ENCODE data around the gene NDUFS7. TPM values are rescaled to one million over a fixed set of nuclear protein-coding genes. Genes with fewer than 3 reads are reported as not detected.
A peak's percentile ranks its signal among the peaks of the same experiment; 100 is the strongest.

NDUFS7 gene
- total RNA-seq, 2 experiments from 2014 or later = 93.4 to 113 TPM

GRCh38 chr19:1408300-1409203, 24.8 kb downstream of the NDUFS7 start:
- H3K36me3 Mint-ChIP-seq (ENCODE audit: low read depth) = peaks cover 32% of the 10 kb centered on the region
- DNase-seq (peak; percentile 74), ATAC-seq (peak; percentile 24)
- POLR2A ChIA-PET = interaction anchor here (0.9 to 1.4 kb wide), 2 partner anchors 139 to 164 kb away, joined by 3 read pairs; partner anchors contain the start of gene CIRBP
- CTCF ChIA-PET = interaction anchor here (0.9 to 1.0 kb wide), 3 partner anchors 20 to 36 kb away, joined by 3 to 4 read pairs (median 4); no protein-coding TSS in a partner anchor
- H3K27me3 Mint-ChIP-seq = no peaks in the 10 kb centered on the region
- intact Hi-C loops (cut with DNase I, micrococcal nuclease) = loop anchor here (1.0 to 5.0 kb wide), 3 partner anchors 25 to 381 kb away; partner anchors contain the start of genes CNN2 (in 1 of the 2), FAM174C (in 1 of the 2) and NDUFS7 (in 1 of the 2)
- H3K27ac Mint-ChIP-seq = peak overlapping the region; percentile 89
- no peaks in the 10 kb centered on the region for H3K9me3 Mint-ChIP-seq (ENCODE audit: low read depth)
- H3K4me3 Mint-ChIP-seq = peak overlapping the region; percentile 83
- H3K4me1 Mint-ChIP-seq = peaks cover 49% of the 10 kb centered on the region

- peak overlapping the region; percentile 83 for H3K4me3 Mint-ChIP-seq
- peak overlapping the region; percentile 89 for H3K27ac Mint-ChIP-seq
- peaks cover 56% of the 10 kb centered on the region for H3K4me1 Mint-ChIP-seq
- H3K9me3 Mint-ChIP-seq (ENCODE audit: low read depth) = no peaks in the 10 kb centered on the region
- ChIA-PET CTCF (interaction anchor here (0.9 to 1.1 kb wide), 4 partner anchors 11 to 35 kb away, joined by 3 to 4 read pairs (median 4); no protein-coding TSS in a partner anchor), POLR2A (interaction anchor here (0.9 to 1.4 kb wide), 3 partner anchors 27 to 165 kb away, joined by 3 to 7 read pairs (median 3); partner anchors contain the start of gene CIRBP)
- no peaks in the 10 kb centered on the region for H3K27me3 Mint-ChIP-seq
- intact Hi-C loops (cut with DNase I, micrococcal nuclease) = loop anchor here (5.0 kb wide), 2 partner anchors 132 to 382 kb away; partner anchors contain the start of genes CNN2 (in 1 of the 2) and FAM174C (in 1 of the 2)
- peaks cover 32% of the 10 kb centered on the region for H3K36me3 Mint-ChIP-seq (ENCODE audit: low read depth)
- DNase-seq = no peak
- no peak for ATAC-seq
Observed at GRCh38 chr19:1409204-1410005, 25.7 kb downstream of the NDUFS7 start.

GRCh38 chr19:1410136-1410786, 26.6 kb downstream of the NDUFS7 start:
- H3K36me3 Mint-ChIP-seq (ENCODE audit: low read depth) = peaks cover 35% of the 10 kb centered on the region
- H3K4me1 Mint-ChIP-seq = peaks cover 62% of the 10 kb centered on the region
- H3K27me3 Mint-ChIP-seq = no peaks in the 10 kb centered on the region
- ChIA-PET CTCF (interaction anchor here (0.6 to 1.1 kb wide), 3 partner anchors 12 to 141 kb away, joined by 3 to 4 read pairs (median 3); partner anchors contain the start of gene CIRBP), POLR2A (interaction anchor here (1.4 kb wide), 1 partner anchor 26 kb away, joined by 7 read pairs; no protein-coding TSS in a partner anchor)
- DNase-seq (peak; percentile 57), ATAC-seq (no peak)
- intact Hi-C loops (cut with DNase I, micrococcal nuclease) = no loop called here
- H3K4me3 Mint-ChIP-seq = peak overlapping the region; percentile 83
- peak overlapping the region; percentile 82 for H3K27ac Mint-ChIP-seq
- no peaks in the 10 kb centered on the region for H3K9me3 Mint-ChIP-seq (ENCODE audit: low read depth)

GRCh38 chr19:1410789-1411188, 27.1 kb downstream of the NDUFS7 start:
- CTCF ChIA-PET = interaction anchor here (0.6 kb wide), 1 partner anchor 142 kb away, joined by 3 read pairs; the partner anchor contains the start of gene CIRBP
- Mint-ChIP-seq H3K9me3 (ENCODE audit: low read depth) (no peaks in the 10 kb centered on the region), H3K27me3 (no peaks in the 10 kb centered on the region), H3K4me1 (peaks cover 68% of the 10 kb centered on the region), H3K27ac (peak overlapping the region; percentile 82), H3K4me3 (peak overlapping the region; percentile 83), H3K36me3 (ENCODE audit: low read depth) (peaks cover 37% of the 10 kb centered on the region)
- intact Hi-C loops (cut with DNase I, micrococcal nuclease) = no loop called here
- ATAC-seq = no peak
- POLR2A ChIA-PET = interaction anchor here (1.0 to 1.4 kb wide), 2 partner anchors 26 to 47 kb away, joined by 3 to 7 read pairs; no protein-coding TSS in a partner anchor
- no peak for DNase-seq

- peaks cover 39% of the 10 kb centered on the region for H3K36me3 Mint-ChIP-seq (ENCODE audit: low read depth)
- DNase-seq = peak; percentile 41
- H3K27me3 Mint-ChIP-seq = no peaks in the 10 kb centered on the region
- H3K27ac Mint-ChIP-seq = peak overlapping the region; percentile 78
- no peak overlapping the region for H3K4me3 Mint-ChIP-seq
- intact Hi-C loops (cut with DNase I, micrococcal nuclease) = no loop called here
- CTCF ChIA-PET = no interaction called here
- POLR2A ChIA-PET = interaction anchor here (1.0 kb wide), 1 partner anchor 47 kb away, joined by 3 read pairs; no protein-coding TSS in a partner anchor
- no peak for ATAC-seq
- H3K4me1 Mint-ChIP-seq = peaks cover 72% of the 10 kb centered on the region
- H3K9me3 Mint-ChIP-seq (ENCODE audit: low read depth) = no peaks in the 10 kb centered on the region
Observed at GRCh38 chr19:1411255-1412191, 27.8 kb downstream of the NDUFS7 start.

GRCh38 chr19:1412323-1412923, 28.7 kb downstream of the NDUFS7 start:
- peaks cover 73% of the 10 kb centered on the region for H3K4me1 Mint-ChIP-seq
- CTCF ChIA-PET = interaction anchor here (0.5 to 1.4 kb wide), 3 partner anchors 9 to 368 kb away, joined by 3 read pairs; no protein-coding TSS in a partner anchor

GRCh38 chr19:1412995-1413800, 29.5 kb downstream of the NDUFS7 start:
- intact Hi-C loops (cut with DNase I, micrococcal nuclease) = no loop called here
- CTCF ChIA-PET = interaction anchor here (0.5 to 1.4 kb wide), 5 partner anchors 10 to 368 kb away, joined by 3 to 5 read pairs (median 3); no protein-coding TSS in a partner anchor
- Mint-ChIP-seq H3K4me1 (peaks cover 76% of the 10 kb centered on the region), H3K4me3 (no peak overlapping the region), H3K27ac (peak overlapping the region; percentile 80), H3K36me3 (ENCODE audit: low read depth) (peaks cover 45% of the 10 kb centered on the region), H3K27me3 (no peaks in the 10 kb centered on the region), H3K9me3 (ENCODE audit: low read depth) (no peaks in the 10 kb centered on the region)
- peak; percentile 42 for DNase-seq
- POLR2A ChIA-PET = interaction anchor here (0.5 to 1.8 kb wide), 4 partner anchors 24 to 144 kb away, joined by 3 to 5 read pairs (median 4); partner anchors contain the start of gene CIRBP
- ATAC-seq = no peak

More at GRCh38 chr19:1412323-1412923, 28.7 kb downstream of the NDUFS7 start:
- H3K27me3 Mint-ChIP-seq = no peaks in the 10 kb centered on the region
- peaks cover 41% of the 10 kb centered on the region for H3K36me3 Mint-ChIP-seq (ENCODE audit: low read depth)
- ATAC-seq = no peak
- intact Hi-C loops (cut with DNase I, micrococcal nuclease) = no loop called here
- POLR2A ChIA-PET = interaction anchor here (1.8 kb wide), 1 partner anchor 143 kb away, joined by 5 read pairs; the partner anchor contains the start of gene CIRBP
- H3K27ac Mint-ChIP-seq = no peak overlapping the region
- H3K4me3 Mint-ChIP-seq = no peak overlapping the region
- DNase-seq = no peak
- no peaks in the 10 kb centered on the region for H3K9me3 Mint-ChIP-seq (ENCODE audit: low read depth)

GRCh38 chr19:1416014-1416841, 32.5 kb downstream of the NDUFS7 start:
- Mint-ChIP-seq H3K4me3 (no peak overlapping the region), H3K36me3 (ENCODE audit: low read depth) (peaks cover 41% of the 10 kb centered on the region), H3K27ac (peak overlapping the region; percentile 69), H3K4me1 (peaks cover 52% of the 10 kb centered on the region), H3K9me3 (ENCODE audit: low read depth) (no peaks in the 10 kb centered on the region), H3K27me3 (no peaks in the 10 kb centered on the region)
- POLR2A ChIA-PET = no interaction called here
- DNase-seq (no peak), ATAC-seq (no peak)
- intact Hi-C loops (cut with DNase I, micrococcal nuclease) = no loop called here
- CTCF ChIA-PET = interaction anchor here (0.7 to 1.0 kb wide), 2 partner anchors 11 to 376 kb away, joined by 3 to 4 read pairs; no protein-coding TSS in a partner anchor
